HG03460 (cell line): ENCODE measurements around the gene APEH.

Source experiments
- ATAC-seq: cut with Tn5 transposase; IDR thresholded peaks from one replicate; pipeline ENCODE4 v1.9.1; 2021; ENCODE audit not compliant: unreplicated experiment

The APEH gene

GRCh38 chr3:49650177-49650576 lies 24.0 kb upstream of the APEH start:
- ATAC-seq, result no peak

DNA sequence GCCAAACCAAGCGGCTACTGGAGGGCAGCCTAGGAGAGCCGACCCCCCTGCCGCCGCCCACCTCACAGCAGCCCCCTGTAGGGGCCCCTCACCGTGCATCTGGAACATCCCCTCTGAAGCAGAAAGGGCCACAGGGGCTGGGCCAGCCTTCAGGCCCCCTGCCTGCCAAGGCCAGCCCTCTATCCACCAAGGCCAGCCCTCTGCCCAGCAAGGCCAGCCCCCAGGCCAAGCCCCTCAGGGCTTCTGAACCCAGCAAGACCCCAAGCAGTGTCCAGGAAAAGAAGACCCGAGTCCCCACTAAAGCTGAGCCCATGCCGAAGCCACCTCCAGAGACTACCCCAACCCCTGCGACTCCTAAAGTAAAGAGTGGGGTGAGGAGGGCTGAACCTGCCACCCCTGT lies 23.5 kb upstream of the APEH start:
- ATAC-seq, result no peak

- ATAC-seq, result no peak
These were observed 21.8 kb upstream of the APEH start for GRCh38 chr3:49652218-49652902.

DNA sequence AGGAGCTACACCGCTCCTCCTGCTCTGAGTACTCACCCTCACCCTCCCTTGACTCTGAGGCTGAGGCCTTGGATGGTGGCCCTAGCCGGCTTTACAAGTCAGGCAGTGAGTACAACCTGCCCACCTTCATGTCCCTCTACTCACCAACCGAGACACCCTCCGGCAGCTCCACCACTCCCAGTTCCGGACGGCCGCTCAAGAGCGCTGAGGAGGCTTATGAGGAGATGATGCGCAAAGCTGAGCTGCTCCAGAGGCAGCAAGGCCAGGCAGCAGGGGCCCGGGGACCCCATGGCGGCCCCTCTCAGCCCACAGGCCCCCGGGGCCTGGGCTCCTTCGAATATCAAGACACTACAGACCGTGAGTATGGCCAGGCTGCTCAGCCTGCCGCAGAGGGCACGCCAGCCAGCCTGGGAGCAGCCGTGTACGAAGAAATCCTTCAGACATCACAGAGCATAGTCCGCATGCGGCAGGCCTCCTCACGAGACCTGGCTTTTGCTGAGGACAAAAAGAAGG lies 21.2 kb upstream of the APEH start:
- ATAC-seq, result no peak

- ATAC-seq, result no peak
These were observed 20.5 kb upstream of the APEH start for GRCh38 chr3:49653621-49654020.

GRCh38 chr3:49654176-49654825 lies 19.9 kb upstream of the APEH start:
- no peak for ATAC-seq

GRCh38 chr3:49654955-49655556 lies 19.1 kb upstream of the APEH start:
- no peak for ATAC-seq

DNA sequence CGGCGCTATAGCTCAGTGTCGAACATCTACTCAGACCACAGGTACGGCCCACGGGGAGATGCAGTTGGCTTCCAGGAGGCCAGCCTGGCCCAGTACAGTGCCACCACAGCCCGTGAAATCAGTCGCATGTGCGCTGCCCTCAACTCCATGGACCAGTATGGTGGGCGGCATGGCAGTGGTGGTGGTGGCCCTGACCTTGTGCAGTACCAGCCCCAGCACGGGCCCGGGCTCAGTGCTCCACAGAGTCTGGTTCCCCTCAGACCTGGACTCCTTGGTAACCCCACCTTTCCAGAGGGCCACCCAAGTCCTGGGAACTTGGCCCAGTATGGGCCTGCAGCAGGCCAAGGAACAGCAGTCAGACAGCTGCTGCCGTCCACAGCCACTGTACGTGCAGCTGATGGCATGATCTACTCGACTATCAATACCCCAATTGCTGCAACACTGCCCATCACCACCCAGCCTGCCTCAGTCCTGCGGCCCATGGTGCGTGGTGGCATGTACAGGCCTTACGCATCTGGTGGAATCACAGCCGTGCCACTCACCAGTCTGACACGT lies 18.3 kb upstream of the APEH start:
- no peak for ATAC-seq

DNA sequence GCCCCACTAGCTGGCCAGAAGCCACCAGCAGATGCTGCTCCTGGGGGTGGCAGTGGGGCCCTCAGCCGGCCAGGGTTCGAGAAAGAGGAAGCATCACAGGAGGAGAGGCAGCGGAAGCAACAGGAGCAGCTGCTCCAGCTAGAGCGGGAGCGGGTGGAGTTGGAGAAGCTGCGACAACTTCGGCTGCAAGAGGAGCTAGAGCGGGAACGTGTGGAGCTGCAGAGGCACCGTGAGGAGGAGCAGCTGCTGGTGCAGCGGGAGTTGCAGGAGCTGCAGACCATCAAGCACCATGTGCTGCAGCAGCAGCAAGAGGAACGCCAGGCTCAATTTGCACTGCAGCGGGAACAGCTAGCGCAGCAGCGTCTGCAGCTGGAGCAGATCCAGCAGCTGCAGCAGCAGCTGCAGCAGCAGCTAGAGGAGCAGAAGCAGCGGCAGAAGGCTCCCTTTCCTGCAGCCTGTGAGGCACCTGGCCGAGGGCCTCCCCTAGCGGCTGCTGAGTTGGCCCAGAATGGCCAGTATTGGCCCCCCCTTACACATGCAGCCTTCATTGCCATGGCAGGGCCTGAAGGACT lies 17.5 kb upstream of the APEH start:
- no peak for ATAC-seq

DNA sequence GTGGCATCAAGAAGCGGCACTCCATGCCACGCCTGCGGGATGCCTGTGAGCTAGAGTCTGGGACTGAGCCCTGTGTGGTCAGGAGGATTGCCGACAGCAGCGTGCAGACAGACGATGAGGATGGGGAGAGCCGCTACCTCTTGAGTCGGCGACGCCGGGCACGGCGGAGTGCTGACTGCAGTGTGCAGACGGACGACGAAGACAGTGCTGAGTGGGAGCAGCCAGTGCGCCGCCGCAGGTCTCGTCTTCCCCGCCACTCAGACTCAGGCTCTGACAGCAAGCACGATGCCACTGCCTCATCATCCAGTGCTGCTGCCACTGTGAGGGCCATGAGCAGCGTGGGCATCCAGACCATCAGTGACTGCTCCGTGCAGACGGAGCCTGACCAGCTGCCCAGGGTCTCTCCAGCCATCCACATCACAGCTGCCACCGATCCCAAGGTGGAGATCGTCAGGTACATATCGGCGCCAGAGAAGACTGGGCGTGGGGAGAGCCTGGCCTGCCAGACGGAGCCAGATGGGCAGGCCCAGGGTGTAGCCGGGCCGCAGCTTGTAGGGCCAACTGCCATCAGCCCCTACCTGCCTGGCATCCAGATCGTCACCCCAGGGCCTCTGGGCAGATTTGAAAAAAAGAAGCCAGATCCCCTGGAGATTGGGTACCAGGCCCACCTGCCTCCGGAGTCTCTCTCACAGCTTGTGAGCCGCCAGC lies 16.8 kb upstream of the APEH start:
- ATAC-seq, result no peak

DNA sequence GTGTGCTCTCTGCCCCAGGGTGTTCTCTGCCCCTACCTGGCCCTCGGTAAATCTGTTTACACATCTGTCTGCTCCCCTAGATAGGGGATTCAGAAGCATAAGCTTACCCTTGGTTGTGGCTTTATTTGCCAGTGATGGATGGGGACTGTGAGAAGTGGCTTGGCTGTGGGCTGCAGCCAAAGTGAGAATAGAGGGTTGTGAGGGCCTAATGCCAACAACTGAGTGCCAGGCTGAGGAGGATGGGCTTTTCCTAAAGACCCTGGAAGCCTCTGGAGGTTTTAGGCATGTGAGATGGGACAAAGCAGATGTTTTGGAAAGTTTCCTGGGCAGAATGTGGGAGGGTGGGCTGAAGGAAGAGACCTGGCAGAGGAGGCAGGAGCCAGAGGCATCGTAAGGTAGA lies 15.4 kb upstream of the APEH start:
- ATAC-seq, result no peak

DNA sequence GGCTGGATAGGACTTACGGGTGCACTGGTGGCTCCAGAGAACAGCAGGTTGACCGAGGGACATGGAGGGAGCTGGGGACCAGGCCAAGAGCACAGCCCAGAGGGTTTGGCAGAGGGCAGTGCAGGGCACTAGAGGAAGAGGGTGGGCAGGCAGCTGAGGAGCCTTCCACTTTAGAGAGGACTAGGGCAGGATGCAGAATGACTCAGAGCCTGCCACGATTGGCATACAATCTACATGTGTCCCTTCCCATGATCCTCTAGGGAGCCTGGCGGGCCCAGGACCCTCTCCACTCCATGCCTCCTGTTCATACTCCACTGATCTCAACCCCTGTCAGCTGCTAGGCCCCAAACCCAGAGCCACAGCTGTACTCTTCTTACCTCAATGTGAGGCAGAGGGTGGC lies 14.4 kb upstream of the APEH start:
- no peak for ATAC-seq

DNA sequence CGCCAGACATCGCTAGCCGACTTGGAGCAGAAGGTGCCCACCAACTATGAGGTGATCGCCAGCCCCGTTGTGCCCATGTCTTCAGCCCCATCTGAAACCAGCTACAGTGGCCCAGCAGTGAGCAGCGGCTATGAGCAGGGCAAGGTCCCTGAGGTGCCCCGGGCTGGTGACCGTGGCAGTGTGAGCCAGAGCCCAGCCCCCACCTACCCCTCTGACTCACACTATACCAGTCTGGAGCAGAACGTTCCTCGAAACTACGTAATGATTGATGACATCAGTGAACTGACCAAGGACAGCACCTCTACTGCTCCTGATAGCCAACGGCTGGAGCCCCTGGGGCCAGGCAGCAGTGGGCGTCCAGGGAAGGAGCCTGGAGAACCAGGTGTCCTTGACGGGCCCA lies 12.9 kb upstream of the APEH start:
- ATAC-seq, result no peak

DNA sequence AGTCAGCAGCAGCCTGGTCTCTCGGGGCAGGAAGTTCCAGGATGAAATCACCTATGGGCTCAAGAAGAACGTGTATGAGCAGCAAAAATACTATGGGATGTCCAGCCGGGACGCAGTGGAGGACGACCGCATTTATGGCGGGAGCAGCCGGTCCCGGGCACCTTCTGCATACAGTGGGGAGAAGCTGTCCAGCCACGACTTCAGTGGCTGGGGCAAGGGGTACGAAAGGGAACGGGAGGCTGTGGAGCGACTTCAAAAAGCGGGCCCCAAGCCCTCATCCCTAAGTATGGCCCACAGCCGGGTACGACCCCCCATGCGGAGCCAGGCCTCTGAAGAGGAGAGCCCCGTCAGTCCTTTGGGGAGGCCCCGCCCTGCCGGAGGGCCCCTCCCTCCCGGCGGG lies 12.1 kb upstream of the APEH start:
- ATAC-seq, result no peak

GRCh38 chr3:49662720-49663413 lies 11.3 kb upstream of the APEH start:
- ATAC-seq, result no peak

- ATAC-seq, result no peak
These were observed 10.3 kb upstream of the APEH start for GRCh38 chr3:49663831-49664230.

DNA sequence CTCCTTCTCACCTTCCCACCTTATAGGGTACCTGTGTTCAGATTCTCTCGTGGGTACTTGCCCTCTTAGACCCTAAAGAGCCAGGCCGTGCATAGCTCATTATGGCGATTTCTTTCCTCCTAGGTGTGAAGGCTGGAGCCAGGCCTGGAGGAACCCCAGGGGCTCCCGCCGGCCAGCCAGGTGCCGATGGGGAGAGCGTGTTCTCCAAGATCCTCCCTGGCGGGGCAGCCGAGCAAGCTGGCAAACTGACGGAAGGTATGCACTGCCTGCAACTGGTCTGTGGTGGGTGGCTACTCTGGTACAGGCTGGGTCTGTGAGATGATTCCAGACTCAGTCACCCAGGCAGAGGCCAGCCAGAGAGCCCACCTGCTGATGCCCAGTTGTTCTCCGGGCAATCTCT lies 9.9 kb upstream of the APEH start:
- ATAC-seq, result no peak

DNA sequence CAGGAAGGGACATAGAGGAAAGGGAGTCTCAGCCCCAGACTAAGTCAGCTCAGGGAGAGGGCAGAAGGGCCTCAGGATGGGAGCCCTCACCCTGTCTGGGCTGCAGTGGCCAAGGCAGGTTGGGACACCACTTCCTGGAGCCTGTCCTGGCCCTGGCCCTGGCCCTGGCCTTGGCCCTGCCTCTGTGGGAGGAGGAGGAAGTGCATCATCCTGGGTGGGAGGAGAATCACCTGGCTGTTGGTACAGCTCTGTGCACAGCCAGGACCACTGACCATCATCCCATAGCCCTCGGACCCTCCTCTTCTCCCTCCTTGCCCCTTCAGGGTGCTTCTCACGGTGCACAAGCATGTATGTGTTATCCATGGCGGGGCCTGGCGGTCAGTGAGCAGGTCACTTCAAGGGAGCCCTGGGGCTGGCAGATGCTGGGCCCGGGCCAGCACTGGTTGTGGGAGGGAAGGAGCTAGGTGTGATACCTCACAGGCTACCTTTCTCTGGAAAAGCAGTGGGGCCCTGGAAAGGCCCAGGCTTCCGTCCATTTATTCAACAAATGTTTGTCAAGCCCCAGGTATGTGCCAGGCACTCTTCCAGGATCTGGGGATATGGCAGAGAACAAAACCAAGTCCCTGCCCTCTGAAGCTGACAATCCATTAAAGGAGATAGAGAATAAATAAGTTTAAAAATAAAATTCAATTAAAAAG lies 8.2 kb upstream of the APEH start:
- ATAC-seq, result no peak

DNA sequence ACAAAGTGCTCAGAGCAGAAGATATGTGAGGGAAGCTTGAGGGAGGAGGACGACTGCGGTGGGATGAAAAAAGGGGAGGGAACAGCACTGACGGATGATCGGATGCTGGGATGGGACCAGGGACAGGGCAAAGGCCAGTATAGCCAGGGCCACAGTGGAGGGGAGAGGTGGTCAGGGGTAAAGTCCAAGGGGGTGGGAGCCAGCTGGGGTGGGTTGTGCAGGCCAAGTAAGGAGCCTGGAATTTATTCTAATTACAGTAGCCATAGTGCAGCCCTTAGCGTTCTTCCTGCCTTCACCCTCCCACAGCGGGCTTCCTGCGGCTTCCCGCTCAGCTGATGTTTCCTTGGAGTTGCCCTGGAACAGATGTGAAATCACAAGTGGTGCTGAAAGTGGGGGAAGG lies 7.6 kb upstream of the APEH start:
- no peak for ATAC-seq
